H1 (cell line): ENCODE measurements around the gene MDC1. TPM values are rescaled to one million over a fixed set of nuclear protein-coding genes. Genes with fewer than 3 reads are reported as not detected.

Source experiments
- ASH2L ChIP-seq: fragments of 200-600, 300-600 bp; sonication (generic); IDR thresholded peaks from one replicate; pipeline ENCODE4 v1.7.1; 2017; ENCODE audit warnings: low read length
- CEBPB ChIP-seq: IDR thresholded peaks from 2 replicates; pipeline ENCODE4 v1.6.1; 2012; ENCODE audit warnings: low read depth, low read length
- EGR1 ChIP-seq: IDR thresholded peaks from 2 replicates; pipeline ENCODE4 v1.6.1; 2011; ENCODE audit warnings: low read depth, low read length, borderline replicate concordance
- HDAC2 ChIP-seq, 2 experiments: fragments of 300-600 bp in 1 of 2; sonication (generic) in 1 of 2; IDR thresholded peaks; 2 replicates each; pipeline ENCODE4 v1.6.1; 2011 to 2012; ENCODE audit warnings: low read depth in 2 of 2, low read length in 2 of 2, mild to moderate bottlenecking in 2 of 2, moderate library complexity in 2 of 2, borderline replicate concordance in 1 of 2, inconsistent platforms in 1 of 2
- NANOG ChIP-seq: IDR thresholded peaks from 2 replicates; pipeline ENCODE4 v1.6.1; 2011; ENCODE audit warnings: low read length, low read depth, mild to moderate bottlenecking, inconsistent platforms; ENCODE audit not compliant: insufficient read depth, poor library complexity, severe bottlenecking
- SIN3A ChIP-seq, 2 experiments: IDR thresholded peaks in 1 of 2; conservative IDR thresholded peaks in 1 of 2; 2 replicates each; pipeline ENCODE4 v1.6.1; 2011 to 2012; ENCODE audit warnings: low read length in 2 of 2, improper control_type of control experiment in 1 of 2, low read depth in 1 of 2, mild to moderate bottlenecking in 1 of 2
- SIX5 ChIP-seq: IDR thresholded peaks from 2 replicates; pipeline ENCODE4 v1.6.1; 2011; ENCODE audit warnings: mild to moderate bottlenecking, low read depth, low read length
- SRF ChIP-seq: IDR thresholded peaks from 2 replicates; pipeline ENCODE4 v1.6.1; 2011; ENCODE audit warnings: mild to moderate bottlenecking, low read depth, low read length, moderate library complexity
- TAF7 ChIP-seq: optimal IDR thresholded peaks from 2 replicates; pipeline ENCODE3; 2011; ENCODE audit warnings: low read depth, mild to moderate bottlenecking, inconsistent platforms, low read length, moderate library complexity, borderline replicate concordance
- polyA plus RNA-seq, 7 experiments: library from polyadenylated mRNA; depleted of rRNA in 3 of 7; stranded (reverse) in 5 of 7; unstranded in 2 of 7; fragments of >200 nt in 5 of 7; fragments of 200-250 nt in 2 of 7; gene quantifications; 1 replicate in 5 of 7; 2 replicates in 1 of 7; 4 replicates in 1 of 7; pipeline versions ENCODE4 v1.2.1 to v1.2.3, GENCODE V29; 2011 to 2013; ENCODE audit warnings: missing spikeins in 2 of 7, mixed read lengths in 2 of 7
- total RNA-seq: library from RNA; stranded (reverse); fragmentation: NEBNext Ultra II Directional; extraction: Animal tissue kit (Norgen Biotek cat#: 25700); gene quantifications from 2 replicates; pipeline ENCODE4 v1.2.1, GENCODE V29; 2021
- TF ChIP-seq, protein P1 (sequence below), 3 experiments: IDR thresholded peaks; 1 replicate in 2 of 3; 2 replicates in 1 of 3; pipeline versions ENCODE4 v1.5.1 to v1.6.1; 2011; ENCODE audit warnings: low read length in 3 of 3, mild to moderate bottlenecking in 3 of 3, inconsistent platforms in 2 of 3, low read depth in 1 of 3, moderate library complexity in 1 of 3; ENCODE audit not compliant: insufficient read depth in 1 of 3; ENCODE audit errors: control extremely low read depth in 1 of 3
- TF ChIP-seq, protein P2 (sequence below): IDR thresholded peaks from 2 replicates; pipeline ENCODE4 v1.6.1; 2011; ENCODE audit warnings: low read length, improper control_type of control experiment
- TF ChIP-seq, protein P3 (sequence below): IDR thresholded peaks from 2 replicates; pipeline ENCODE4 v1.6.1; 2012; ENCODE audit warnings: low read length, inconsistent platforms
- TF ChIP-seq, protein P4 (sequence below): IDR thresholded peaks from 2 replicates; pipeline ENCODE4 v1.6.1; 2012; ENCODE audit warnings: inconsistent platforms

MDC1 gene
- total and polyA plus RNA-seq, 2 of the 8 experiments (the other 6 are each of a cell fraction or from before 2014, with no cell fraction given), result 29.9 to 81.1 TPM

DNA sequence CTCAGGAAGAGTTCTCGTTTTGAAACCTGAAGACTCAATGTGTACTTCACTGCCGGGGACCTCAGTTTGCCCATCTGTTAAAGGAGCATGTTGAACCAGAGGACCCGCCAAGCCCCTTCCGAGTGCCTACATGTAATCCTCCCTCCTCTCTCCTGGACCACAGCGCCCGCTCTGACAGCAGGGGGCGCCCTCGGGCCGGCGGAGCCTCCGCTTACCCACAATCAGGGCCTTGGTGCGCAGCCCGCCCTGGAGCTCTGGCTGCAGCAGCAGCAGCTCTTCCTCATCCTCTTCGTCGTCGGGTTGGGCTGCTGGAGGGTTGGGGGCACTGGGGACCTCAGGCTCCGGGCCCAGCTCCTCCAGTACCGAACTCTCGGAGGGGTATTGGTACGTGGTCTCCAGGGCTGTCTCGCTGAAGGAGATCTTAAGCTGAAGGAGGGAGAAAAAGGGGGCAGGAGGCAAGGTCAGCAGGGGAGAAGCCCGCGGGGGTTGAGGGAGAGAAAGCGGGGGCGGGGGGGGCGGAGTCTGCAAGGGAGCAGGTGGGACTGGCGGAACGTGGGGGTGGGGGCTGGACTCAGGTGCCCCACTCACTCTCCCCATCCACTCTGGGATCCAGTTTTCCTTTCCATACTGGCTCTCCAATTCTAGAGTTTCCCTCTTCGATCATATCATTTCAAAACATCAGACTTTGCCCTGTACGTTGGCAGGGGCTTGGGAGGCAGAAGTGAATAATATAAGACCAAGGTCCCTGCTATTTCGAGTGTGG, 37.9 kb downstream of the MDC1 start (continued):
- TF ChIP-seq, protein P1, sequence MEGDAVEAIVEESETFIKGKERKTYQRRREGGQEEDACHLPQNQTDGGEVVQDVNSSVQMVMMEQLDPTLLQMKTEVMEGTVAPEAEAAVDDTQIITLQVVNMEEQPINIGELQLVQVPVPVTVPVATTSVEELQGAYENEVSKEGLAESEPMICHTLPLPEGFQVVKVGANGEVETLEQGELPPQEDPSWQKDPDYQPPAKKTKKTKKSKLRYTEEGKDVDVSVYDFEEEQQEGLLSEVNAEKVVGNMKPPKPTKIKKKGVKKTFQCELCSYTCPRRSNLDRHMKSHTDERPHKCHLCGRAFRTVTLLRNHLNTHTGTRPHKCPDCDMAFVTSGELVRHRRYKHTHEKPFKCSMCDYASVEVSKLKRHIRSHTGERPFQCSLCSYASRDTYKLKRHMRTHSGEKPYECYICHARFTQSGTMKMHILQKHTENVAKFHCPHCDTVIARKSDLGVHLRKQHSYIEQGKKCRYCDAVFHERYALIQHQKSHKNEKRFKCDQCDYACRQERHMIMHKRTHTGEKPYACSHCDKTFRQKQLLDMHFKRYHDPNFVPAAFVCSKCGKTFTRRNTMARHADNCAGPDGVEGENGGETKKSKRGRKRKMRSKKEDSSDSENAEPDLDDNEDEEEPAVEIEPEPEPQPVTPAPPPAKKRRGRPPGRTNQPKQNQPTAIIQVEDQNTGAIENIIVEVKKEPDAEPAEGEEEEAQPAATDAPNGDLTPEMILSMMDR (IDR thresholded peaks at IDR 0.05; ENCODE audit: control extremely low read depth in 1 of 3, insufficient read depth in 1 of 3, low read depth in 1 of 3, low read length in 3 of 3), result peak in 2 of 3 experiments; percentile 96 to 97; a peak in 3 of 4 replicates
- TF ChIP-seq TAF7, result peak; percentile 35
- peak in 1 of 2 experiments; percentile 84; a peak in 1 of 4 replicates for TF ChIP-seq HDAC2 (IDR thresholded peaks at IDR 0.05; ENCODE audit: borderline replicate concordance in 1 of 2, low read depth in 2 of 2, low read length in 2 of 2)
- TF ChIP-seq SIX5, result no peak
- TF ChIP-seq, protein P2, sequence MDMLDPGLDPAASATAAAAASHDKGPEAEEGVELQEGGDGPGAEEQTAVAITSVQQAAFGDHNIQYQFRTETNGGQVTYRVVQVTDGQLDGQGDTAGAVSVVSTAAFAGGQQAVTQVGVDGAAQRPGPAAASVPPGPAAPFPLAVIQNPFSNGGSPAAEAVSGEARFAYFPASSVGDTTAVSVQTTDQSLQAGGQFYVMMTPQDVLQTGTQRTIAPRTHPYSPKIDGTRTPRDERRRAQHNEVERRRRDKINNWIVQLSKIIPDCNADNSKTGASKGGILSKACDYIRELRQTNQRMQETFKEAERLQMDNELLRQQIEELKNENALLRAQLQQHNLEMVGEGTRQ, result 0 out of 2 replicates have a peak, but pooled peaks have one; percentile 11
- TF ChIP-seq ASH2L, result peak; percentile 45
- TF ChIP-seq, protein P3, sequence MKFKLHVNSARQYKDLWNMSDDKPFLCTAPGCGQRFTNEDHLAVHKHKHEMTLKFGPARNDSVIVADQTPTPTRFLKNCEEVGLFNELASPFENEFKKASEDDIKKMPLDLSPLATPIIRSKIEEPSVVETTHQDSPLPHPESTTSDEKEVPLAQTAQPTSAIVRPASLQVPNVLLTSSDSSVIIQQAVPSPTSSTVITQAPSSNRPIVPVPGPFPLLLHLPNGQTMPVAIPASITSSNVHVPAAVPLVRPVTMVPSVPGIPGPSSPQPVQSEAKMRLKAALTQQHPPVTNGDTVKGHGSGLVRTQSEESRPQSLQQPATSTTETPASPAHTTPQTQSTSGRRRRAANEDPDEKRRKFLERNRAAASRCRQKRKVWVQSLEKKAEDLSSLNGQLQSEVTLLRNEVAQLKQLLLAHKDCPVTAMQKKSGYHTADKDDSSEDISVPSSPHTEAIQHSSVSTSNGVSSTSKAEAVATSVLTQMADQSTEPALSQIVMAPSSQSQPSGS, result 0 out of 2 replicates have a peak, but pooled peaks have one; percentile 41
- TF ChIP-seq, protein P4, sequence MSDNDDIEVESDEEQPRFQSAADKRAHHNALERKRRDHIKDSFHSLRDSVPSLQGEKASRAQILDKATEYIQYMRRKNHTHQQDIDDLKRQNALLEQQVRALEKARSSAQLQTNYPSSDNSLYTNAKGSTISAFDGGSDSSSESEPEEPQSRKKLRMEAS, result peak; percentile 32; the same call in 1 of the 2 replicates
- 0 out of 2 replicates have a peak, but pooled peaks have one; percentile 14 for TF ChIP-seq EGR1
- no peak for TF ChIP-seq NANOG
- no peak for TF ChIP-seq CEBPB
- 0 out of 4 replicates have a peak, but pooled peaks of 1 of the 2 experiments have one; percentile 56 for TF ChIP-seq SIN3A (conservative IDR thresholded peaks at IDR 0.05 in 1 of 2, IDR thresholded peaks at IDR 0.05 in 1 of 2; ENCODE audit: low read depth in 1 of 2, low read length in 2 of 2)
- no peak for TF ChIP-seq SRF
